Measurements from ENCODE around the gene ESYT2. TPM values are rescaled to one million over a fixed set of nuclear protein-coding genes. Genes with fewer than 3 reads are reported as not detected.

Gene ESYT2
- total and polyA plus RNA-seq, 4 donors, result 4.9 to 31.7 (median 17.2) TPM

GRCh38 chr7:158802535-158803366 is 26.6 kb downstream of the ESYT2 start:
- TF ChIP-seq GABPA (IDR thresholded peaks at IDR 0.05 in 1 of 2, conservative IDR thresholded peaks at IDR 0.05 in 1 of 2) (no peak), SP1 (IDR thresholded peaks at IDR 0.05) (no peak), REST (IDR thresholded peaks at IDR 0.05) (no peak), EGR1 (IDR thresholded peaks at IDR 0.05; ENCODE audit: low read depth in 2 of 2) (no peak), HNF4G (IDR thresholded peaks at IDR 0.05) (no peak), FOXA1 (IDR thresholded peaks at IDR 0.05) (no peak), JUND (IDR thresholded peaks at IDR 0.05) (no peak), RXRA (IDR thresholded peaks at IDR 0.05) (no peak), NR2F2 (IDR thresholded peaks at IDR 0.05) (no peak), FOXA2 (IDR thresholded peaks at IDR 0.05) (no peak), RAD21 (IDR thresholded peaks at IDR 0.05) (no peak)
- TF ChIP-seq, protein P1, sequence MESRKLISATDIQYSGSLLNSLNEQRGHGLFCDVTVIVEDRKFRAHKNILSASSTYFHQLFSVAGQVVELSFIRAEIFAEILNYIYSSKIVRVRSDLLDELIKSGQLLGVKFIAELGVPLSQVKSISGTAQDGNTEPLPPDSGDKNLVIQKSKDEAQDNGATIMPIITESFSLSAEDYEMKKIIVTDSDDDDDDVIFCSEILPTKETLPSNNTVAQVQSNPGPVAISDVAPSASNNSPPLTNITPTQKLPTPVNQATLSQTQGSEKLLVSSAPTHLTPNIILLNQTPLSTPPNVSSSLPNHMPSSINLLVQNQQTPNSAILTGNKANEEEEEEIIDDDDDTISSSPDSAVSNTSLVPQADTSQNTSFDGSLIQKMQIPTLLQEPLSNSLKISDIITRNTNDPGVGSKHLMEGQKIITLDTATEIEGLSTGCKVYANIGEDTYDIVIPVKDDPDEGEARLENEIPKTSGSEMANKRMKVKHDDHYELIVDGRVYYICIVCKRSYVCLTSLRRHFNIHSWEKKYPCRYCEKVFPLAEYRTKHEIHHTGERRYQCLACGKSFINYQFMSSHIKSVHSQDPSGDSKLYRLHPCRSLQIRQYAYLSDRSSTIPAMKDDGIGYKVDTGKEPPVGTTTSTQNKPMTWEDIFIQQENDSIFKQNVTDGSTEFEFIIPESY (IDR thresholded peaks at IDR 0.05), result no peak
- TF ChIP-seq, protein P2, sequence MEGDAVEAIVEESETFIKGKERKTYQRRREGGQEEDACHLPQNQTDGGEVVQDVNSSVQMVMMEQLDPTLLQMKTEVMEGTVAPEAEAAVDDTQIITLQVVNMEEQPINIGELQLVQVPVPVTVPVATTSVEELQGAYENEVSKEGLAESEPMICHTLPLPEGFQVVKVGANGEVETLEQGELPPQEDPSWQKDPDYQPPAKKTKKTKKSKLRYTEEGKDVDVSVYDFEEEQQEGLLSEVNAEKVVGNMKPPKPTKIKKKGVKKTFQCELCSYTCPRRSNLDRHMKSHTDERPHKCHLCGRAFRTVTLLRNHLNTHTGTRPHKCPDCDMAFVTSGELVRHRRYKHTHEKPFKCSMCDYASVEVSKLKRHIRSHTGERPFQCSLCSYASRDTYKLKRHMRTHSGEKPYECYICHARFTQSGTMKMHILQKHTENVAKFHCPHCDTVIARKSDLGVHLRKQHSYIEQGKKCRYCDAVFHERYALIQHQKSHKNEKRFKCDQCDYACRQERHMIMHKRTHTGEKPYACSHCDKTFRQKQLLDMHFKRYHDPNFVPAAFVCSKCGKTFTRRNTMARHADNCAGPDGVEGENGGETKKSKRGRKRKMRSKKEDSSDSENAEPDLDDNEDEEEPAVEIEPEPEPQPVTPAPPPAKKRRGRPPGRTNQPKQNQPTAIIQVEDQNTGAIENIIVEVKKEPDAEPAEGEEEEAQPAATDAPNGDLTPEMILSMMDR (IDR thresholded peaks at IDR 0.05; ENCODE audit: low read depth, low read length, missing input control), result no peak
- TF ChIP-seq, protein P3, sequence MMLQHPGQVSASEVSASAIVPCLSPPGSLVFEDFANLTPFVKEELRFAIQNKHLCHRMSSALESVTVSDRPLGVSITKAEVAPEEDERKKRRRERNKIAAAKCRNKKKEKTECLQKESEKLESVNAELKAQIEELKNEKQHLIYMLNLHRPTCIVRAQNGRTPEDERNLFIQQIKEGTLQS (IDR thresholded peaks at IDR 0.05), result no peak
- TF ChIP-seq, protein P4, sequence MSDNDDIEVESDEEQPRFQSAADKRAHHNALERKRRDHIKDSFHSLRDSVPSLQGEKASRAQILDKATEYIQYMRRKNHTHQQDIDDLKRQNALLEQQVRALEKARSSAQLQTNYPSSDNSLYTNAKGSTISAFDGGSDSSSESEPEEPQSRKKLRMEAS (IDR thresholded peaks at IDR 0.05), result no peak
- Histone ChIP-seq H3K9me3 (ENCODE audit: control insufficient read depth in 4 of 4, low read length in 3 of 4) (no peaks in the 10 kb centered on the region), H3K27me3 (ENCODE audit: control insufficient read depth in 4 of 4, insufficient read depth in 4 of 4, low read length in 3 of 4) (no peaks in the 10 kb centered on the region), H3K4me3 (ENCODE audit: low read depth in 1 of 3, low read length in 3 of 3) (no peak overlapping the region), H3K9ac (ENCODE audit: low read depth in 1 of 2, low read length in 2 of 2) (no peak overlapping the region), H3K4me1 (ENCODE audit: control insufficient read depth in 4 of 4, insufficient read depth in 4 of 4, low read length in 3 of 4) (peaks cover 0 to 3% (median 0%) of the 10 kb centered on the region in 4 donors), H3K36me3 (ENCODE audit: control insufficient read depth in 4 of 4, insufficient read depth in 3 of 4, low read depth in 1 of 4, low read length in 3 of 4) (peaks cover 0 to 2% (median 0%) of the 10 kb centered on the region in 4 donors), H3K27ac (ENCODE audit: low read depth in 1 of 2, low read length in 2 of 2) (no peak overlapping the region)
- WGBS, result 87% methylated on average over 9 of the region's 9 CpGs
- no peak for DNase-seq (ENCODE audit: low spot score)
